Measurements from ENCODE around the gene PLA2G4C. TPM values are rescaled to one million over a fixed set of nuclear protein-coding genes. Genes with fewer than 3 reads are reported as not detected.

Gene PLA2G4C
- total RNA-seq, 3 donors from 2014 or later (not counting 1 experiment from before 2014, with no cell fraction given) = 0.86 to 5.1 (median 4.6) TPM

DNA sequence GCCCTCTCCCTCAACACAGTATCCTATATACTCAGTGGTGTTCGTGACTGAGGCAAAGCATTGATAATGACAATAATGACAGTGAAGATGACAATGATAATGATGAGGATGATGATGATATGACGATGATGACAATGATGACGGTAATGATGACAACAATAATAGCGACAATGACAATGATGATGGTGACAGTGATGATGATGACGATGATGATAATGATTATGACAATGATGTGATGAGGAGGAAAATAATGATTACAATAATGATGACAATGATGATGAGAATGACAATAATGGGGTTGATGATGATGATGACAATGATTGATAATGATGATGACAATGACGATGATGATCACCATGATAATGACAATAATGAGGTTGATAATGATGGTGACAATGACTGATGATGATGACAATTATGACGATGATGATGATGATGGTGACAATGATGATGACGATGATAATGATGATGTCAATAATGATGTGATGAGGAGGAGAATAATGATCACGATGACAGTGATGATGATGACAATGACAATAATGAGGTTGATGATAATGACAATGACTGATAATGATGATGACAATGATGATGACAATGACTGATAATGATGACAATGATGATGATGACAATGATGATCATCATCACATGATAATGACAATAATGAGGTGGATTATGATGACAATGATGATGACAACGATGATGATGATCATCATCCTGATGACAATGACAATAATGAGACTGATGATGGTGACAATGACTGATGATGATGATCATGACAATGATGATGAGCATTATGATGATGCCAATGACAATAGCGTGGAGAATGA is 99.5 kb downstream of the PLA2G4C start:
- Histone ChIP-seq H3K27me3 (ENCODE audit: control insufficient read depth, insufficient read depth, low read length) (no peaks in the 10 kb centered on the region), H3K4me1 (ENCODE audit: control insufficient read depth, insufficient read depth, low read length) (no peaks in the 10 kb centered on the region), H3K36me3 (ENCODE audit: control insufficient read depth, insufficient read depth, low read length) (no peaks in the 10 kb centered on the region), H3K4me3 (ENCODE audit: low read length) (no peak overlapping the region), H3K27ac (ENCODE audit: low read length) (no peak overlapping the region), H3K9me3 (ENCODE audit: control insufficient read depth, insufficient read depth, low read length) (no peaks in the 10 kb centered on the region)
- ATAC-seq (no peak), DNase-seq (no peak)
- Mint-ChIP-seq H3K9me3 (peaks cover 0 to 3% of the 10 kb centered on the region in 2 donors), H3K27ac (no peak overlapping the region), H3K27me3 (ENCODE audit: low read depth in 2 of 2) (peaks cover 0 to 9% of the 10 kb centered on the region in 2 donors), H3K36me3 (no peaks in the 10 kb centered on the region), H3K4me3 (no peak overlapping the region), H3K4me1 (no peaks in the 10 kb centered on the region)
- intact Hi-C loops (cut with micrococcal nuclease) = no loop called here
- TF ChIP-seq, protein P1, sequence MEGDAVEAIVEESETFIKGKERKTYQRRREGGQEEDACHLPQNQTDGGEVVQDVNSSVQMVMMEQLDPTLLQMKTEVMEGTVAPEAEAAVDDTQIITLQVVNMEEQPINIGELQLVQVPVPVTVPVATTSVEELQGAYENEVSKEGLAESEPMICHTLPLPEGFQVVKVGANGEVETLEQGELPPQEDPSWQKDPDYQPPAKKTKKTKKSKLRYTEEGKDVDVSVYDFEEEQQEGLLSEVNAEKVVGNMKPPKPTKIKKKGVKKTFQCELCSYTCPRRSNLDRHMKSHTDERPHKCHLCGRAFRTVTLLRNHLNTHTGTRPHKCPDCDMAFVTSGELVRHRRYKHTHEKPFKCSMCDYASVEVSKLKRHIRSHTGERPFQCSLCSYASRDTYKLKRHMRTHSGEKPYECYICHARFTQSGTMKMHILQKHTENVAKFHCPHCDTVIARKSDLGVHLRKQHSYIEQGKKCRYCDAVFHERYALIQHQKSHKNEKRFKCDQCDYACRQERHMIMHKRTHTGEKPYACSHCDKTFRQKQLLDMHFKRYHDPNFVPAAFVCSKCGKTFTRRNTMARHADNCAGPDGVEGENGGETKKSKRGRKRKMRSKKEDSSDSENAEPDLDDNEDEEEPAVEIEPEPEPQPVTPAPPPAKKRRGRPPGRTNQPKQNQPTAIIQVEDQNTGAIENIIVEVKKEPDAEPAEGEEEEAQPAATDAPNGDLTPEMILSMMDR (IDR thresholded peaks at IDR 0.05) = no peak
- 91% methylated on average over 11 of the region's 11 CpGs for WGBS (ENCODE audit: insufficient coverage)

DNA sequence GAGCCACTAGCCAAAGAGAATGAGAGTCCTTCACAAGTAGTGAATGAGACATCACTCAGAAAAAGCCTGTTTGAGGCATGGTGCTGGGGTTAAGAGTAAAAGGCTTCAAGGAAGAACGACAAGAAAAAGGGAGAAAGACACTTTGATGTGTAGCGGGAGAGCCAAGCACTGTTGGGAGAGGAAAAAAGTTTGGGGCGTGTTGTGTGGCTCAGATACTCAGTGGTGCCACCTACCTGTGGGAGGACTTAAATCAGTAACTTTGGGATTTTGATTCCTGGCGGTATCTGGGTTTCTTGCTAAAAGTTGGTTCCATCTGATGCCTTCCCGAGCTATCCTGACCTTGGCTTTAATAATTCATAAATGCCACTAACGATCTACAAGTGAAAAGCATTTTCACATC is 103.9 kb downstream of the PLA2G4C start:
- no peak overlapping the region for H3K27ac Mint-ChIP-seq
- TF ChIP-seq, protein P1 (IDR thresholded peaks at IDR 0.05) = no peak
- intact Hi-C loops (cut with micrococcal nuclease) = no loop called here
- DNase-seq (peak in 1 of 2 donors; percentile 14), ATAC-seq (no peak)
- Histone ChIP-seq H3K27ac (ENCODE audit: low read length) (no peak overlapping the region), H3K27me3 (ENCODE audit: control insufficient read depth, insufficient read depth, low read length) (no peaks in the 10 kb centered on the region), H3K4me3 (ENCODE audit: low read length) (no peak overlapping the region), H3K4me1 (ENCODE audit: control insufficient read depth, insufficient read depth, low read length) (no peaks in the 10 kb centered on the region), H3K36me3 (ENCODE audit: control insufficient read depth, insufficient read depth, low read length) (no peaks in the 10 kb centered on the region), H3K9me3 (ENCODE audit: control insufficient read depth, insufficient read depth, low read length) (no peaks in the 10 kb centered on the region)
- H3K36me3 Mint-ChIP-seq = no peaks in the 10 kb centered on the region
- WGBS (ENCODE audit: insufficient coverage) = 90% methylated on average over 6 of the region's 6 CpGs
- H3K9me3 Mint-ChIP-seq = peaks cover 0 to 3% of the 10 kb centered on the region in 2 donors
- no peaks in the 10 kb centered on the region for H3K4me1 Mint-ChIP-seq
- no peak overlapping the region for H3K4me3 Mint-ChIP-seq
- peaks cover 0 to 11% of the 10 kb centered on the region in 2 donors for H3K27me3 Mint-ChIP-seq (ENCODE audit: low read depth in 2 of 2)

DNA sequence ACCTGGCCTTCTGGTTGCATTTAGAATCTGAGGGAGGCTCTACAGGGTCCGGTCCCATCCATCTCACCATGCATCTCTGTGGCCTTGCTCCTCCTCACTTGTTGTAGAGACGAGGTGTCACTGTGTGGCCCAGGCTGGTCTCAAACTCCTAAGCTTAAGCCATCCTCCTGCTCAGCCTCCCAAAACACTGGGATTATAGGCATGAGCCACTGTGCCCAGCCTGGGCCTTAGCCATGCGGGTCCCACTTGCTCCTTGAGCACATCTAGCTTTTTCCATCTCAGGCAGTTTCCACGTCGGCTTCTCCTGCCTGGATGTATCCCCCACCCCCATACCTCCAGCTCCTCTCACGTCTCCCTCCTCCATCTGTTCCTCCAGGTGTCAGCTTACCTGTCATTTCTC is 106.4 kb downstream of the PLA2G4C start:
- H3K36me3 Mint-ChIP-seq = no peaks in the 10 kb centered on the region
- DNase-seq (no peak), ATAC-seq (no peak)
- no peak overlapping the region for H3K4me3 ChIP-seq (ENCODE audit: low read length)
- no peak overlapping the region for H3K4me3 Mint-ChIP-seq
- peaks cover 0 to 11% of the 10 kb centered on the region in 2 donors for H3K27me3 Mint-ChIP-seq (ENCODE audit: low read depth in 2 of 2)
- intact Hi-C loops (cut with micrococcal nuclease) = no loop called here
- no peaks in the 10 kb centered on the region for H3K36me3 ChIP-seq (ENCODE audit: control insufficient read depth, insufficient read depth, low read length)
- no peak overlapping the region for H3K27ac Mint-ChIP-seq
- H3K9me3 Mint-ChIP-seq = peaks cover 0 to 3% of the 10 kb centered on the region in 2 donors
- no peaks in the 10 kb centered on the region for H3K4me1 ChIP-seq (ENCODE audit: control insufficient read depth, insufficient read depth, low read length)
- WGBS (ENCODE audit: insufficient coverage) = 78% methylated on average over 6 of the region's 6 CpGs
- TF ChIP-seq, protein P1 (IDR thresholded peaks at IDR 0.05) = no peak
- no peaks in the 10 kb centered on the region for H3K4me1 Mint-ChIP-seq
- H3K27ac ChIP-seq (ENCODE audit: low read length) = no peak overlapping the region
- H3K9me3 ChIP-seq (ENCODE audit: control insufficient read depth, insufficient read depth, low read length) = no peaks in the 10 kb centered on the region
- H3K27me3 ChIP-seq (ENCODE audit: control insufficient read depth, insufficient read depth, low read length) = no peaks in the 10 kb centered on the region
